ENCODE measurements around the gene PTPN1. TPM values are rescaled to one million over a fixed set of nuclear protein-coding genes. Genes with fewer than 3 reads are reported as not detected.
"Not testable (repeated sequence)": the region's sequence is repeated elsewhere in the genome, so short reads cannot be mapped to it uniquely, and the experiment has no call there.

PTPN1 gene
- 10 to 100 TPM; 22.1 to 33.4 (median 32.0) TPM for polyA plus RNA-seq (ENCODE audit: insufficient read length in 4 of 4)

GRCh38 chr20:50509923-50510705 is at the start of gene PTPN1:
Gene PTPN1, plus strand, starts transcription at chr20:50510383. Its CDS starts 145 bp downstream, at chr20:50510528.
- peak; percentile 97 to 99 (median 98) for DNase-seq (ENCODE audit: low read depth in 4 of 4, low spot score in 3 of 4)

- peak in 1 of 4 donors; percentile 51 for DNase-seq (ENCODE audit: low read depth in 4 of 4, low spot score in 3 of 4)
These were observed 49.4 kb upstream of the PTPN1 start for GRCh38 chr20:50460608-50461267.

GRCh38 chr20:50462093-50462690 is 48.0 kb upstream of the PTPN1 start:
- no peak for DNase-seq (ENCODE audit: low read depth in 4 of 4, low spot score in 3 of 4)

GRCh38 chr20:50464026-50464724 is 46.0 kb upstream of the PTPN1 start:
- no peak for DNase-seq (ENCODE audit: low read depth in 4 of 4, low spot score in 3 of 4)

GRCh38 chr20:50464725-50465650 is 45.2 kb upstream of the PTPN1 start:
- no peak for DNase-seq (ENCODE audit: low read depth in 4 of 4, low spot score in 3 of 4)

- no peak for DNase-seq (ENCODE audit: low read depth in 4 of 4, low spot score in 3 of 4)
These were observed 43.0 kb upstream of the PTPN1 start for GRCh38 chr20:50467174-50467573.

- DNase-seq (ENCODE audit: low read depth in 4 of 4, low spot score in 3 of 4), result no peak
These were observed 42.3 kb upstream of the PTPN1 start for GRCh38 chr20:50467718-50468356.

- DNase-seq (ENCODE audit: low read depth in 4 of 4, low spot score in 3 of 4), result no peak
These were observed 41.8 kb upstream of the PTPN1 start for GRCh38 chr20:50468378-50468798.

GRCh38 chr20:50469176-50469723 is 40.9 kb upstream of the PTPN1 start:
- DNase-seq (ENCODE audit: low read depth in 4 of 4, low spot score in 3 of 4), result no peak

- no peak for DNase-seq (ENCODE audit: low read depth in 4 of 4, low spot score in 3 of 4)
These were observed 40.4 kb upstream of the PTPN1 start for GRCh38 chr20:50469796-50470195.

- DNase-seq (ENCODE audit: low read depth in 4 of 4, low spot score in 3 of 4), result no peak
These were observed 39.8 kb upstream of the PTPN1 start for GRCh38 chr20:50470264-50470858.

- DNase-seq (ENCODE audit: low read depth in 4 of 4, low spot score in 3 of 4), result no peak
These were observed 39.0 kb upstream of the PTPN1 start for GRCh38 chr20:50471231-50471630.

- DNase-seq (ENCODE audit: low read depth in 4 of 4, low spot score in 3 of 4), result no peak
These were observed 37.2 kb upstream of the PTPN1 start for GRCh38 chr20:50472693-50473664.

- not testable (repeated sequence) for DNase-seq (ENCODE audit: low read depth in 4 of 4, low spot score in 3 of 4)
These were observed 35.8 kb upstream of the PTPN1 start for GRCh38 chr20:50474356-50474755.

GRCh38 chr20:50475681-50476292 is 34.4 kb upstream of the PTPN1 start:
- DNase-seq (ENCODE audit: low read depth in 4 of 4, low spot score in 3 of 4), result no peak

GRCh38 chr20:50477239-50477872 is 32.8 kb upstream of the PTPN1 start:
- DNase-seq (ENCODE audit: low read depth in 4 of 4, low spot score in 3 of 4), result no peak

Data from left renal pelvis (tissue), 4 donors.